Measurements from ENCODE around the gene TMEM221. TPM values are rescaled to one million over a fixed set of nuclear protein-coding genes. Genes with fewer than 3 reads are reported as not detected.

Gene TMEM221
- total and polyA plus RNA-seq, 10 of the 15 experiments (the other 5 are each of a cell fraction or from before 2014, with no cell fraction given), result 0.04 to 0.24 TPM; not detected in 8

DNA sequence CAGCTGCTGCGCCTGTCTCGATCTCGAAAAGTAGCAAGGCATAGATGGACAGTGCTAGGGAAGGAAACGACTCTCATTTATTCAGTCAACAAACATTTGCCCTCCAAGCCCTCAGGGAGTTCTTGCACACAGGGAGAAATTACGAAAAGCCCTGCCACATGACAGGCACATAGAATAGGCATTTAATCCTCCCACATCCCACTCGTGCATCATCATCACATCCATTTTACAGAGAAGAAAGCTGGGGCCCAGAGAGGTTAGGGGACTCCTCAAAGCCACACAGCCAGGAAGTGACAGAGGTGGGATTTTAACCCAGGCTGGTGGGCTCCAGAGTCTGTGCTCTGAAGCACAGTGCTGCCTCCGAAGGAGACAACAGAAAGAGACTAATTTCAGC is 11.6 kb downstream of the TMEM221 start (continued):
- TF ChIP-seq, protein P1, sequence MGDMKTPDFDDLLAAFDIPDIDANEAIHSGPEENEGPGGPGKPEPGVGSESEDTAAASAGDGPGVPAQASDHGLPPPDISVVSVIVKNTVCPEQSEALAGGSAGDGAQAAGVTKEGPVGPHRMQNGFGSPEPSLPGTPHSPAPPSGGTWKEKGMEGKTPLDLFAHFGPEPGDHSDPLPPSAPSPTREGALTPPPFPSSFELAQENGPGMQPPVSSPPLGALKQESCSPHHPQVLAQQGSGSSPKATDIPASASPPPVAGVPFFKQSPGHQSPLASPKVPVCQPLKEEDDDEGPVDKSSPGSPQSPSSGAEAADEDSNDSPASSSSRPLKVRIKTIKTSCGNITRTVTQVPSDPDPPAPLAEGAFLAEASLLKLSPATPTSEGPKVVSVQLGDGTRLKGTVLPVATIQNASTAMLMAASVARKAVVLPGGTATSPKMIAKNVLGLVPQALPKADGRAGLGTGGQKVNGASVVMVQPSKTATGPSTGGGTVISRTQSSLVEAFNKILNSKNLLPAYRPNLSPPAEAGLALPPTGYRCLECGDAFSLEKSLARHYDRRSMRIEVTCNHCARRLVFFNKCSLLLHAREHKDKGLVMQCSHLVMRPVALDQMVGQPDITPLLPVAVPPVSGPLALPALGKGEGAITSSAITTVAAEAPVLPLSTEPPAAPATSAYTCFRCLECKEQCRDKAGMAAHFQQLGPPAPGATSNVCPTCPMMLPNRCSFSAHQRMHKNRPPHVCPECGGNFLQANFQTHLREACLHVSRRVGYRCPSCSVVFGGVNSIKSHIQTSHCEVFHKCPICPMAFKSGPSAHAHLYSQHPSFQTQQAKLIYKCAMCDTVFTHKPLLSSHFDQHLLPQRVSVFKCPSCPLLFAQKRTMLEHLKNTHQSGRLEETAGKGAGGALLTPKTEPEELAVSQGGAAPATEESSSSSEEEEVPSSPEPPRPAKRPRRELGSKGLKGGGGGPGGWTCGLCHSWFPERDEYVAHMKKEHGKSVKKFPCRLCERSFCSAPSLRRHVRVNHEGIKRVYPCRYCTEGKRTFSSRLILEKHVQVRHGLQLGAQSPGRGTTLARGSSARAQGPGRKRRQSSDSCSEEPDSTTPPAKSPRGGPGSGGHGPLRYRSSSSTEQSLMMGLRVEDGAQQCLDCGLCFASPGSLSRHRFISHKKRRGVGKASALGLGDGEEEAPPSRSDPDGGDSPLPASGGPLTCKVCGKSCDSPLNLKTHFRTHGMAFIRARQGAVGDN (IDR thresholded peaks at IDR 0.05), result no peak
- no peak for TF ChIP-seq CHD1 (IDR thresholded peaks at IDR 0.05; ENCODE audit: low read depth, low read length)
- TF ChIP-seq, protein P2, sequence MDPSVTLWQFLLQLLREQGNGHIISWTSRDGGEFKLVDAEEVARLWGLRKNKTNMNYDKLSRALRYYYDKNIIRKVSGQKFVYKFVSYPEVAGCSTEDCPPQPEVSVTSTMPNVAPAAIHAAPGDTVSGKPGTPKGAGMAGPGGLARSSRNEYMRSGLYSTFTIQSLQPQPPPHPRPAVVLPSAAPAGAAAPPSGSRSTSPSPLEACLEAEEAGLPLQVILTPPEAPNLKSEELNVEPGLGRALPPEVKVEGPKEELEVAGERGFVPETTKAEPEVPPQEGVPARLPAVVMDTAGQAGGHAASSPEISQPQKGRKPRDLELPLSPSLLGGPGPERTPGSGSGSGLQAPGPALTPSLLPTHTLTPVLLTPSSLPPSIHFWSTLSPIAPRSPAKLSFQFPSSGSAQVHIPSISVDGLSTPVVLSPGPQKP (IDR thresholded peaks at IDR 0.05; ENCODE audit: low read depth, low read length), result no peak
- no peak for TF ChIP-seq TAF1 (IDR thresholded peaks at IDR 0.05; ENCODE audit: borderline replicate concordance, low read depth, low read length)
- TF ChIP-seq MEF2A (IDR thresholded peaks at IDR 0.05; ENCODE audit: insufficient read depth, low read depth, low read length), result no peak
- TF ChIP-seq BACH1 (IDR thresholded peaks at IDR 0.05; ENCODE audit: borderline replicate concordance), result no peak
- TF ChIP-seq CREB1 (IDR thresholded peaks at IDR 0.05; ENCODE audit: low read depth), result no peak
